HFFc6 (cell line): ENCODE data around the gene SMTNL2. TPM values are rescaled to one million over a fixed set of nuclear protein-coding genes. Genes with fewer than 3 reads are reported as not detected.
"Not testable (repeated sequence)": the region's sequence is repeated elsewhere in the genome, so short reads cannot be mapped to it uniquely, and the experiment has no call there.

Experiments
- DNase-seq: peaks from one replicate; pipeline ENCODE4 v3.0.0-alpha.2; 2018
- H3K27ac Mint-ChIP-seq: 2 replicates; pipeline ENCODE4 v1.8.0; 2020; ENCODE audit warnings: mild to moderate bottlenecking, mixed read lengths
- H3K27me3 Mint-ChIP-seq: 2 replicates; pipeline ENCODE4 v1.8.0; 2021; ENCODE audit warnings: mild to moderate bottlenecking, moderate library complexity, mixed read lengths; ENCODE audit not compliant: insufficient read depth
- H3K36me3 Mint-ChIP-seq: 2 replicates; pipeline ENCODE4 v1.8.0; 2021; ENCODE audit warnings: low read depth, mixed read lengths
- H3K4me1 Mint-ChIP-seq: 2 replicates; pipeline ENCODE4 v1.8.0; 2020; ENCODE audit warnings: low read depth, mixed read lengths
- H3K4me3 Mint-ChIP-seq: 2 replicates; pipeline ENCODE4 v1.8.0; 2020; ENCODE audit warnings: mild to moderate bottlenecking, moderate library complexity, mixed read lengths
- H3K9me3 Mint-ChIP-seq: 2 replicates; pipeline ENCODE4 v1.8.0; 2020; ENCODE audit warnings: mild to moderate bottlenecking, mixed read lengths
- total RNA-seq, 6 experiments: library from RNA; stranded (reverse); fragmentation: NEBNext Ultra II Directional; extraction: Animal tissue kit (Norgen Biotek cat#: 25700); gene quantifications; 2 replicates in 1 of 6; 3 replicates in 5 of 6; pipeline ENCODE4 v1.2.3, GENCODE V29; 2021
- TF ChIP-seq, protein P1 (sequence below): fragments of 200-600 bp; sonication (generic); IDR thresholded peaks from 2 replicates; pipeline ENCODE4 v1.5.0; 2021; ENCODE audit warnings: antibody characterized with exemption, mild to moderate bottlenecking

The SMTNL2 gene
- total RNA-seq, 6 experiments from 2014 or later: not detected

GRCh38 chr17:4636474-4637100 lies 52.3 kb downstream of the SMTNL2 start:
- Mint-ChIP-seq H3K27ac (no peak overlapping the region), H3K36me3 (no peaks in the 10 kb centered on the region), H3K27me3 (peaks cover 59% of the 10 kb centered on the region), H3K4me1 (no peaks in the 10 kb centered on the region), H3K4me3 (no peak overlapping the region), H3K9me3 (no peaks in the 10 kb centered on the region)
- DNase-seq: no peak
- TF ChIP-seq, protein P1, sequence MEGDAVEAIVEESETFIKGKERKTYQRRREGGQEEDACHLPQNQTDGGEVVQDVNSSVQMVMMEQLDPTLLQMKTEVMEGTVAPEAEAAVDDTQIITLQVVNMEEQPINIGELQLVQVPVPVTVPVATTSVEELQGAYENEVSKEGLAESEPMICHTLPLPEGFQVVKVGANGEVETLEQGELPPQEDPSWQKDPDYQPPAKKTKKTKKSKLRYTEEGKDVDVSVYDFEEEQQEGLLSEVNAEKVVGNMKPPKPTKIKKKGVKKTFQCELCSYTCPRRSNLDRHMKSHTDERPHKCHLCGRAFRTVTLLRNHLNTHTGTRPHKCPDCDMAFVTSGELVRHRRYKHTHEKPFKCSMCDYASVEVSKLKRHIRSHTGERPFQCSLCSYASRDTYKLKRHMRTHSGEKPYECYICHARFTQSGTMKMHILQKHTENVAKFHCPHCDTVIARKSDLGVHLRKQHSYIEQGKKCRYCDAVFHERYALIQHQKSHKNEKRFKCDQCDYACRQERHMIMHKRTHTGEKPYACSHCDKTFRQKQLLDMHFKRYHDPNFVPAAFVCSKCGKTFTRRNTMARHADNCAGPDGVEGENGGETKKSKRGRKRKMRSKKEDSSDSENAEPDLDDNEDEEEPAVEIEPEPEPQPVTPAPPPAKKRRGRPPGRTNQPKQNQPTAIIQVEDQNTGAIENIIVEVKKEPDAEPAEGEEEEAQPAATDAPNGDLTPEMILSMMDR: no peak

- H3K9me3 Mint-ChIP-seq, H3K36me3 Mint-ChIP-seq, H3K4me1 Mint-ChIP-seq, H3K4me3 Mint-ChIP-seq, H3K27ac Mint-ChIP-seq, DNase-seq: not testable (repeated sequence)
- peaks cover 70% of the 10 kb centered on the region for H3K27me3 Mint-ChIP-seq
Observed at GRCh38 chr17:4638766-4639165, 54.4 kb downstream of the SMTNL2 start.

GRCh38 chr17:4639301-4640059 lies 55.2 kb downstream of the SMTNL2 start:
- H3K4me3 Mint-ChIP-seq, DNase-seq: not testable (repeated sequence)

GRCh38 chr17:4640569-4641188 lies 56.4 kb downstream of the SMTNL2 start:
- not testable (repeated sequence) for H3K27ac Mint-ChIP-seq, H3K4me1 Mint-ChIP-seq, H3K4me3 Mint-ChIP-seq, DNase-seq, H3K36me3 Mint-ChIP-seq, H3K9me3 Mint-ChIP-seq
- peaks cover 73% of the 10 kb centered on the region for H3K27me3 Mint-ChIP-seq

More at GRCh38 chr17:4639301-4640059, 55.2 kb downstream of the SMTNL2 start:
- H3K4me1 Mint-ChIP-seq, H3K9me3 Mint-ChIP-seq, H3K36me3 Mint-ChIP-seq, H3K27ac Mint-ChIP-seq: not testable (repeated sequence)
- H3K27me3 Mint-ChIP-seq: peaks cover 72% of the 10 kb centered on the region

DNA sequence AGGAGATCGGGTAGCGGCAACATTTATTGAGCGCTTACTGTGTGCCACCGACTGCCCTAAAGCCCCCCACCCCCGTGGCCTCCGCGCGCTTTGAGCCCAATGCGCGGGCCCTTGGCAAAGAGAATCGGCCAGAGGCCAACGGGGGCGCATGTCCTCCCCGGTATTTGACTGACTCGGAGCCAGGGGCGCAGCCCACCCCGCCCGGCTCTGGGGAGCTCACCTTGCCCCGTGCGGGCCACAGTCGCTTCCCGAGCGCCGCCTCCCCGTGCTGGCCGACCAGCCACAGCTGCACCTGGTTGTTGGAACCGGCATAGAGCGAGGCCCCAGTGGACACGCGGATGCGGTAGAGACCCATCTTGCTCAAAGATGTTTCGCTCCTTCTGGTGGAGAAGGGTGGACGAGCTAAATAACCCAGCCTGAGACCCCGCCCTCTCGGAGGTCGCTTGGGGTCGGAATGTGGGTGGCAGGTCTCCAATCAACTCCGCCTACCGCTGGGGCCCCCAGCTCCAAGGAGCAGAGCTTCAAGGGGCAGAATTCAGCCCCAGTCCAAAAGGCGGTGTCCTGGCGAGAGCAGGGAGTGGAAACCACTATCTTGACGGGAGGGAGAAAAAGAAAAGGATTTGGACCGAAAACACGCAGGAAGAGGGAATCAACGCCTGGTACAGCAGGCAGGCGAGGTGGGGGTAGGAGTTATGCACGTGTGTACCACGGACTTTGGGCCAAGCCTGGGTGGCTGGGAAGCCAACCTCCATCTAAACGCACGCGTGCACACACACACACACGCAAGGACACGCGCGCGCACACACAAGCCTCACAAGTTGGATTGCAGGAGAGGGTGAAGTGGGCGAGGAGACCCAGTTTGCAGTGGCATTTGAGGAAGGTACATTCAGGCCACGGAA lies 57.2 kb downstream of the SMTNL2 start, which contains the start of gene ALOX15:
TSS of gene ALOX15 (minus strand) at position 382 of the 899 bp plus-strand sequence. CDS start at position 355, 27 bp downstream.
- no peak within 1 kb of the TSS for H3K4me3 Mint-ChIP-seq
- peaks cover 72% of the 10 kb centered on the region for H3K27me3 Mint-ChIP-seq
- H3K27ac Mint-ChIP-seq: no peak within 1 kb of the TSS
- no peak for DNase-seq
- TF ChIP-seq, protein P1: no peak
- H3K4me1 Mint-ChIP-seq: no peaks in the 10 kb centered on the region
- no peaks in the 10 kb centered on the region for H3K9me3 Mint-ChIP-seq
- no peaks in the 10 kb centered on the region for H3K36me3 Mint-ChIP-seq

- Mint-ChIP-seq H3K36me3 (no peaks in the 10 kb centered on the region), H3K9me3 (no peaks in the 10 kb centered on the region), H3K27me3 (peaks cover 69% of the 10 kb centered on the region), H3K27ac (no peak overlapping the region), H3K4me1 (no peaks in the 10 kb centered on the region), H3K4me3 (no peak overlapping the region)
- no peak for DNase-seq
- TF ChIP-seq, protein P1: no peak
Observed at GRCh38 chr17:4642286-4642685, 58.0 kb downstream of the SMTNL2 start.
